Measurements from ENCODE around the gene MAP3K14.
"Not testable (repeated sequence)": the region's sequence is repeated elsewhere in the genome, so short reads cannot be mapped to it uniquely, and the experiment has no call there.

MAP3K14 gene

GRCh38 chr17:45253879-45254278 lies 62.9 kb downstream of the MAP3K14 start:
- no peak for DNase-seq

GRCh38 chr17:45253237-45253636 lies 63.6 kb downstream of the MAP3K14 start:
- DNase-seq: not testable (repeated sequence)

- DNase-seq: no peak
These were observed 64.9 kb downstream of the MAP3K14 start for GRCh38 chr17:45251931-45252330.

- DNase-seq: peak; percentile 86
These were observed 68.5 kb downstream of the MAP3K14 start for GRCh38 chr17:45248132-45248957.

- DNase-seq: peak; percentile 95
These were observed 69.2 kb downstream of the MAP3K14 start for GRCh38 chr17:45247429-45248131.

GRCh38 chr17:45246861-45247428 lies 69.9 kb downstream of the MAP3K14 start:
- DNase-seq: peak; percentile 85

GRCh38 chr17:45246338-45246737 lies 70.5 kb downstream of the MAP3K14 start:
- no peak for DNase-seq

- no peak for DNase-seq
These were observed 71.8 kb downstream of the MAP3K14 start for GRCh38 chr17:45244725-45245656.

- DNase-seq: no peak
These were observed 73.1 kb downstream of the MAP3K14 start for GRCh38 chr17:45243750-45244149.

GRCh38 chr17:45242029-45242414 lies 74.8 kb downstream of the MAP3K14 start:
- DNase-seq: no peak

- DNase-seq: no peak
These were observed 75.3 kb downstream of the MAP3K14 start for GRCh38 chr17:45241328-45242028.

- DNase-seq: no peak
These were observed 75.9 kb downstream of the MAP3K14 start for GRCh38 chr17:45240905-45241327.

GRCh38 chr17:45238155-45238774 lies 78.6 kb downstream of the MAP3K14 start:
- DNase-seq: no peak

GRCh38 chr17:45237686-45238085 lies 79.1 kb downstream of the MAP3K14 start:
- no peak for DNase-seq

- DNase-seq: no peak
These were observed 80.6 kb downstream of the MAP3K14 start for GRCh38 chr17:45236282-45236606.

GRCh38 chr17:45235416-45236281 lies 81.2 kb downstream of the MAP3K14 start:
- DNase-seq: peak; percentile 70

GRCh38 chr17:45234641-45235415 lies 82.0 kb downstream of the MAP3K14 start:
- DNase-seq: no peak

GRCh38 chr17:45233423-45233924 lies 83.3 kb downstream of the MAP3K14 start:
- DNase-seq: no peak
